A549 (cell line): ENCODE data around the gene NSUN7.

Experiments used
- CBX8 ChIP-seq: fragments of 200-600 bp; sonication (generic); IDR thresholded peaks from 2 replicates; pipeline ENCODE4 v1.6.1; 2016
- CTCF ChIP-seq: fragments of >200 bp; sonication (Bioruptor Twin); formaldehyde crosslinking; IDR thresholded peaks from 3 replicates; pipeline ENCODE4 v1.5.1; 2016
- E2F6 ChIP-seq: IDR thresholded peaks from 2 replicates; pipeline ENCODE4 v1.6.1; 2012; ENCODE audit warnings: low read depth, borderline replicate concordance
- EP300 ChIP-seq, 2 experiments: fragments of >200 bp; sonication (Bioruptor Twin); formaldehyde crosslinking; IDR thresholded peaks; 2 replicates in 1 of 2; 3 replicates in 1 of 2; pipeline ENCODE4 v1.6.1; 2016 to 2017
- JUNB ChIP-seq: fragments of >200 bp; sonication (Bioruptor Twin); formaldehyde crosslinking; IDR thresholded peaks from 2 replicates; pipeline ENCODE4 v1.6.1; 2016
- POLR2A ChIP-seq: IDR thresholded peaks from 2 replicates; pipeline ENCODE4 v1.6.1; 2012; ENCODE audit warnings: mild to moderate bottlenecking, low read length
- RCOR1 ChIP-seq: fragments of 150-350 bp; IDR thresholded peaks from 2 replicates; pipeline ENCODE4 v1.6.1; 2014; ENCODE audit warnings: antibody characterized with exemption, low read length, low read depth
- RFX5 ChIP-seq: fragments of 450-650 bp; IDR thresholded peaks from 2 replicates; pipeline ENCODE4 v1.7.1; 2014; ENCODE audit warnings: antibody characterized with exemption, mild to moderate bottlenecking, moderate library complexity
- USF2 ChIP-seq: fragments of 450-650 bp; IDR thresholded peaks from 2 replicates; pipeline ENCODE4 v1.6.1; 2014; ENCODE audit warnings: antibody characterized with exemption

GRCh38 chr4:40763228-40763716, 13.5 kb downstream of the NSUN7 start:
- TF ChIP-seq CTCF: no peak
- no peak for TF ChIP-seq POLR2A
- TF ChIP-seq JUNB: no peak
- TF ChIP-seq E2F6: no peak
- TF ChIP-seq CBX8: no peak
- no peak for TF ChIP-seq RFX5
- no peak for TF ChIP-seq USF2
- TF ChIP-seq EP300 (IDR thresholded peaks at IDR 0.05): no peak
- TF ChIP-seq RCOR1: no peak
